ENCODE data around the gene PAPPA2. TPM values are rescaled to one million over a fixed set of nuclear protein-coding genes. Genes with fewer than 3 reads are reported as not detected.

PAPPA2 gene
- total and polyA plus RNA-seq, 2 donors (not counting 1 experiment from before 2014, with no cell fraction given), result not detected

GRCh38 chr1:176831150-176831549 lies 368.2 kb downstream of the PAPPA2 start:
- H2AFZ ChIP-seq (ENCODE audit: insufficient read depth, low read depth, low read length, poor library complexity, severe bottlenecking), result no peak overlapping the region
- POLR2A ChIA-PET, result no interaction called here
- Mint-ChIP-seq H3K27me3 (no peaks in the 10 kb centered on the region), H3K4me1 (no peaks in the 10 kb centered on the region), H3K9me3 (ENCODE audit: insufficient read depth) (no peaks in the 10 kb centered on the region), H3K4me3 (no peak overlapping the region), H3K27ac (no peak overlapping the region)
- no peaks in the 10 kb centered on the region for H3K27me3 ChIP-seq (replicated peaks in 1 of 4; ENCODE audit: control extremely low read depth in 1 of 4, control insufficient read depth in 3 of 4, insufficient read depth in 4 of 4, low read length in 3 of 4)
- intact Hi-C loops (cut with micrococcal nuclease), result no loop called here
- H3K4me1 ChIP-seq (ENCODE audit: control insufficient read depth in 2 of 2, insufficient read depth in 2 of 2, low read length in 2 of 2), result no peaks in the 10 kb centered on the region
- WGBS (ENCODE audit: insufficient coverage), result 20% methylated on average over 1 of the region's 2 CpGs
- no peaks in the 10 kb centered on the region for H3K36me3 ChIP-seq (replicated peaks in 1 of 2; ENCODE audit: control extremely low read depth in 1 of 2, control insufficient read depth in 1 of 2, extremely low read depth in 1 of 2, insufficient read depth in 2 of 2, low read length in 1 of 2)
- ATAC-seq (ENCODE audit: low read depth) (no peak), DNase-seq (no peak)
- no peak overlapping the region for H3K9ac ChIP-seq (ENCODE audit: low read length)
- no peaks in the 10 kb centered on the region for H4K20me1 ChIP-seq (ENCODE audit: control insufficient read depth, insufficient read depth, low read length, poor library complexity, severe bottlenecking)
- TF ChIP-seq CTCF (IDR thresholded peaks at IDR 0.05), result no peak
- no peak for TF ChIP-seq EZH2 (IDR thresholded peaks at IDR 0.05; ENCODE audit: borderline replicate concordance, insufficient read depth, low read depth, low read length, poor library complexity, severe bottlenecking)
- no peak overlapping the region for H3K4me3 ChIP-seq (ENCODE audit: control extremely low read depth in 1 of 5, extremely low read depth in 1 of 5, insufficient read depth in 1 of 5, low read depth in 2 of 5, low read length in 4 of 5)
- CTCF ChIA-PET, result no interaction called here
- no peaks in the 10 kb centered on the region for H3K79me2 ChIP-seq (ENCODE audit: control insufficient read depth, insufficient read depth, low read length)
- no peak overlapping the region for H3K4me2 ChIP-seq (replicated peaks; ENCODE audit: low read depth, low read length, poor library complexity, severe bottlenecking)
- H3K27ac ChIP-seq (ENCODE audit: low read length in 2 of 2), result no peak overlapping the region
- H3K9me3 ChIP-seq (ENCODE audit: control extremely low read depth in 1 of 3, control insufficient read depth in 2 of 3, insufficient read depth in 1 of 3, low read length in 2 of 3), result no peaks in the 10 kb centered on the region

GRCh38 chr1:176837708-176838107 lies 374.7 kb downstream of the PAPPA2 start:
- DNase-seq (no peak), ATAC-seq (ENCODE audit: low read depth) (no peak)
- POLR2A ChIA-PET, result no interaction called here
- H3K9me3 ChIP-seq (ENCODE audit: control extremely low read depth in 1 of 3, control insufficient read depth in 2 of 3, insufficient read depth in 1 of 3, low read length in 2 of 3), result no peaks in the 10 kb centered on the region
- no peak overlapping the region for H3K27ac ChIP-seq (ENCODE audit: low read length in 2 of 2)
- Mint-ChIP-seq H3K9me3 (ENCODE audit: insufficient read depth) (no peaks in the 10 kb centered on the region), H3K4me3 (no peak overlapping the region), H3K4me1 (no peaks in the 10 kb centered on the region), H3K27ac (no peak overlapping the region), H3K27me3 (peaks cover 11% of the 10 kb centered on the region)
- WGBS (ENCODE audit: insufficient coverage), result no CpG with 5 or more reads among the region's 2 CpGs
- no peaks in the 10 kb centered on the region for H3K79me2 ChIP-seq (ENCODE audit: control insufficient read depth, insufficient read depth, low read length)
- CTCF ChIA-PET, result no interaction called here
- no peaks in the 10 kb centered on the region for H3K36me3 ChIP-seq (replicated peaks in 1 of 2; ENCODE audit: control extremely low read depth in 1 of 2, control insufficient read depth in 1 of 2, extremely low read depth in 1 of 2, insufficient read depth in 2 of 2, low read length in 1 of 2)
- no peak overlapping the region for H3K4me3 ChIP-seq (ENCODE audit: control extremely low read depth in 1 of 5, extremely low read depth in 1 of 5, insufficient read depth in 1 of 5, low read depth in 2 of 5, low read length in 4 of 5)
- H3K27me3 ChIP-seq (replicated peaks in 1 of 4; ENCODE audit: control extremely low read depth in 1 of 4, control insufficient read depth in 3 of 4, insufficient read depth in 4 of 4, low read length in 3 of 4), result peaks cover 0 to 3% (median 0%) of the 10 kb centered on the region in 4 experiments
- no peak overlapping the region for H3K4me2 ChIP-seq (replicated peaks; ENCODE audit: low read depth, low read length, poor library complexity, severe bottlenecking)
- H4K20me1 ChIP-seq (ENCODE audit: control insufficient read depth, insufficient read depth, low read length, poor library complexity, severe bottlenecking), result no peaks in the 10 kb centered on the region
- intact Hi-C loops (cut with micrococcal nuclease), result no loop called here
- no peak overlapping the region for H3K9ac ChIP-seq (ENCODE audit: low read length)
- TF ChIP-seq EZH2 (IDR thresholded peaks at IDR 0.05; ENCODE audit: borderline replicate concordance, insufficient read depth, low read depth, low read length, poor library complexity, severe bottlenecking) (no peak), CTCF (IDR thresholded peaks at IDR 0.05) (no peak)
- H3K4me1 ChIP-seq (ENCODE audit: control insufficient read depth in 2 of 2, insufficient read depth in 2 of 2, low read length in 2 of 2), result no peaks in the 10 kb centered on the region
- no peak overlapping the region for H2AFZ ChIP-seq (ENCODE audit: insufficient read depth, low read depth, low read length, poor library complexity, severe bottlenecking)

Measured in B cell (primary cell).